GM21786 (cell line): ENCODE results near the gene IFNAR1.
"Not testable (repeated sequence)": the region's sequence is repeated elsewhere in the genome, so short reads cannot be mapped to it uniquely, and the experiment has no call there.

Source experiments
- ATAC-seq: cut with Tn5 transposase; IDR thresholded peaks from one replicate; pipeline ENCODE4 v1.9.1; 2021; ENCODE audit not compliant: unreplicated experiment

IFNAR1 gene

DNA sequence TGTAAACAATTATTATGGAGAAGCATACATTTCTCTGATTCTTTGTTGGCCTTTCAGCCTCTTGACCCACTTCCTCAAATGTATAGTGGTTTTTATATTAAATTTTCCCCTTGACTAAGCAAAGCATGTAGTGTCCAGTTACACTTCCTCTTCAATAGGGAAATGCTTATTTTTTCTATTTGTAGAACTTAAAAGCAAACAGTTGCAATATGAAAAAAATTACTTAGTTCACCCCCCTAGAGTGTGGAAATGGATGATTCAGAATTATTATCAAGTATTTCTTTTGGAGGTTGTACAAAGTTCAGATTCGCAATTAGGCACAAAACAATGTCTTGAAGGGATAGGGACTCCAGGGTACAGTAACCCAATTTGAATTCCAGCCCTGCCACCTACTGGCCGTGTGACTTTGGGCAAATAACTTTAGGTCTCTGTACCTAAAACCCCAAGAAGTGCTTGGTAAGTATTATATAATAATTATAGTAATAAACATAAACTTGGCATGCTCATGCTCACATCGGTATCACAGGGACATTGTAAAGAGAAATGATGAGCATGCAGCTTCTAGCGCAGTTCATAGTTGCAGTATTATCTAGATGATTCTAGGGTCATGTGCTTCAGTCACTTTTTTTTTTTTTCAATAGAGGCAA, 49.8 kb downstream of the IFNAR1 start:
- ATAC-seq = no peak

DNA sequence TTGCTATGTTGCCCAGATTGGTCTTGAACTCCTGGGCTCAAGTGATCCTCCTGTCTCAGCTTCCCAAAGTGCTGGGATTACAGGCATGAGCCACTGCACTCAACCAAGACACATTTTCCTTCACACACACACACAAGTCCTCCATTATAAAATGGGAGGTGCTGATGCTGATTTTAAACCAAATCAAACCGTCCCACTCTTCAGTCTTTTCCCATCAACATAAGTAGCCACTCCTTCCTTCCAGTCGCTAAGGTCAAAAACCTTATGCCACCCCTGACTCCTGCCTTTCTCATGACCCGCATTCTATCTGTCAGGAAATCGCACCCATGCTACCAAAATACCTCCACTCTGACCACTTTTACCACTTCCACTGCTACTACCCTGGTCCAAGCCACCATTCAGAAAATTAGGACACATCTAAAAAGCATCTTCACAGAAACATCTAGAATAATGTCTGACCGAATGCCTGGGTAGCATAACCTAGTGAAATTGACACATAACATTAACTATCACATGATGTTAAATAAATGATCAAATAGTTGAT, 50.4 kb downstream of the IFNAR1 start:
- ATAC-seq = no peak

DNA sequence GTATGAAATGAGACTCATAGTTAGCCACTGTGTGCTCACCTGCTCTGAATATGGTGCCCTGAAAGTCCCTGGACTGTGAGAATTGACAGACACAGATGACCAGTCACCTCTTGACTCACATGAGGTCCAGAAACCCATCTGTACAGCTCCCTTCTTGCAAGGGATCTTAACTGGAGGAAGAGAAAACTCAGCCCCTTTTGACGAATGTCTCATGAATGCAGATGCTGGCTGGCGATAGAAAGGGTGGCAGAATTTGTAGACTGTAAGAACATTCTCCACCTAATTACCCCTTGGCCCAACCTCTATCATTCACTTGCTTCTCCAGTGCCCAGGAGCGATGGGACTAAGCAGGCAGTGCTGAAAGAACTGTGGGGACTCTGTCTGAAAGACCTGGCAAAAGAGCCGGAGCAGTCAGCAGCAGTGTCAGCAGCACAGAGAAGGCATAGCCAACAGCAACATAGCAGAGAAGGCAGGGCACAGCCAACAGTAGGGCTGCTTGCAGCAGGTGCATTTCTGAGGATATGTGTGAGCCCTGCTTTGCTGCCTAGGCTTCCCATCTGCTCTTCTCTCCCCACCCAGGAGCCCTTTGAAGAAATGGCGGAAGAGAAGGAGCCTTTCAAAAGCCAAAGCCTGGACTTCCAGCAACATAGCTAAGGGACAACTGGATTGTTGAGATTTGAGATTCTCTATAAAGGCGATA, 52.6 kb downstream of the IFNAR1 start:
- no peak for ATAC-seq

GRCh38 chr21:33378081-33378480, 53.3 kb downstream of the IFNAR1 start:
- no peak for ATAC-seq

DNA sequence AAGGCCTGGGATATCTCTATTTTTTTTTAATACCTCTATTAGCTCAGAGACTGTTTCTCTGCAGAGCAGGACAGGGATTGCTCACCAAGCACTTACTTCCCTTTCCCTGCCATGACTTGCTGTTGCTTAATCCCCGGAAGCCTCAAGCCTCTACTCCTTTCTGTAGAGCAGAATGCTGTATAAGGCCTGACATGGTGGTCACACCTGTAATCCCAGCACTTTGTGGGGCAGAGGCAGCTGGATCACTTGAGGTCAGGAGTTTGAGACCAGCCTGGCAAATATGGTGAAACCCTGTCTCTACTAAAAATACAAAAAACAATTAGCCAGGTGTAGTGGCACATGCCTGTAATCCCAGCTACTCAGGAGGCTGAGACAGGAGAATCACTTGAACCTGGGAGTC, 55.2 kb downstream of the IFNAR1 start:
- ATAC-seq = not testable (repeated sequence)

DNA sequence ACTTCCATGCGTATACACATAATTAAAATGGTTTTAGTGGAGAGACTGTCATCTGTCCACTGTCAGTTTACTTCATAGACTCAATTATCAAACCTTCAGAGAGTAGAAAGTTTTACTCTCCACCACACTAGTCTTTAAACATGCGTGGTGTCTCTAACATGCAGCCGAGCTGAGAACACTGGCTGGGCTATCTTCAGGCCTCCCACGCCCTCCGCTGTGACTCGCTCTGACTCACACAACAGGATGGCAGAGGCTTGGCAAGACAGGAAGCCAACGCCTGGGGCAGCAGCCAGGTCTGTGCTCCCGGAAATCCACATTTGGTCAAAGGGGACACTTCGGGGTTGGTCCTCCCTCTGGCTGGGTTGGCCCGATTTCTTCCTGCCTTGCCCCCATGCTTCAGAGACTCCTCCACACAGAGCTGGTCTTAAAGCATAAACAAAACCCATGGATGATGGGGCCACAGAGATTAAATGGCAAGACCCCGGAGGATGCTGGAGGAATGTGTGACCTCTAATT, 55.8 kb downstream of the IFNAR1 start:
- ATAC-seq = peak; percentile 64

- ATAC-seq = not testable (repeated sequence)
Observed at GRCh38 chr21:33381381-33381780, 56.6 kb downstream of the IFNAR1 start.

DNA sequence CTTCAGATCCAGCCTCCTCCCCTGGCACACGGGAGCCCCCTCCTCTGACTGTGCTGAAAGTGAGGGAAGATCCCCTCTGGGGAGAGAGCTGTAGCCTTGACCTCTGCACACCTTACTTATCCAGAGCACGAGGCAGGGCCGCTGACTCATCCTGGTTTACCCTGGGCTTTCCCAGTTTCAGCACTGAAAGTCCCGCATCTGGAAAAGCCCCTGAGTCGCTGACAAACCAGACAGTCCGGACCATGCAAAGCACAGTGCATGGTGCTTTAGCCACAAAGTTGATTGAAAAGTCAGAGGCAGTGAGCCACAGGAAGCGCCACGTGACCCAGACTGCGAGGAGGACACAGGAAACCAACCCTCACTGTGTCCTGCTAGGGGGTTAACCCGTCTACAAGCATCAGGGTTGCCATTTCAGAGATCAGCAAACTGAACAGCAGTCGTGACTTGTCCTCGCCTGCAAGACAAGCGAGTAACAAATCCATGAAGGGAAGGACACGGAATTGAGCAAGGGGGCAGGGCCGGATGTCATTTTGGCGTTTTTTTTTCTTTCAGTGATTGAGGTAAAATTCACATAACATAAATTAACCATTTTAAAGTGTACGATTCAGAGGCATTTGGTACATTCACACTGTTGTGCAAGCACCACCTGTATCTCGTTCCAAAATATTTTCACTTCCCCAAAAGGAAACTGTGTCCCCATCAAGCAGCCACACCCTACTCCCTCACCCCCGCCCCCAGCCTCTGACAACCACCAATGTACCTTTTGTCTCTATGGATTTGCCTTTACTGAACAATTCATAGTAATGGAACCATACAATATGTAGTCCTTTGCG, 58.5 kb downstream of the IFNAR1 start:
- ATAC-seq = peak; percentile 74

- ATAC-seq = no peak
Observed at GRCh38 chr21:33384841-33385331, 60.1 kb downstream of the IFNAR1 start.

GRCh38 chr21:33386222-33386784, 61.5 kb downstream of the IFNAR1 start:
- ATAC-seq = no peak

DNA sequence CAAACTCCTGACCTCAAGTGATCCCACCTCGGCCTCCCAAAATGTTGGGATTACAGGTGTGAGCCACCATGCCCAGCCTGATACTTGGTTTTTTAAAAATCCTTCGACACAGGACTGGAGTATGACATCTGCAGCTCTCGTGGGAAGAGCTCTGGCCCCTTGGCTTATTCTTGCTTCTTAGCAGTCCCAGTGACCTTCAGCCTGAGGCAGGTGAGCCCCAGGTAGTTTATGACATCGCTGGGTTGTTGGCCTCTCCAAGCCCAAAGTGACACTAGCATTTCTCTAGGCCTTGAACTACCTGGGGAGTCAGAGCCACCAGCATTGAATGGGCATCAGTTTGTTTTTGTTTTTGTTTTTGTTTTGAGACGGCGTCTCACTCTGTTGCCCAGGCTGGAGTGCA, 62.5 kb downstream of the IFNAR1 start:
- ATAC-seq = no peak

GRCh38 chr21:33388188-33388587, 63.4 kb downstream of the IFNAR1 start:
- no peak for ATAC-seq

GRCh38 chr21:33390479-33390878, 65.7 kb downstream of the IFNAR1 start:
- ATAC-seq = no peak

GRCh38 chr21:33391656-33392055, 66.9 kb downstream of the IFNAR1 start:
- no peak for ATAC-seq

DNA sequence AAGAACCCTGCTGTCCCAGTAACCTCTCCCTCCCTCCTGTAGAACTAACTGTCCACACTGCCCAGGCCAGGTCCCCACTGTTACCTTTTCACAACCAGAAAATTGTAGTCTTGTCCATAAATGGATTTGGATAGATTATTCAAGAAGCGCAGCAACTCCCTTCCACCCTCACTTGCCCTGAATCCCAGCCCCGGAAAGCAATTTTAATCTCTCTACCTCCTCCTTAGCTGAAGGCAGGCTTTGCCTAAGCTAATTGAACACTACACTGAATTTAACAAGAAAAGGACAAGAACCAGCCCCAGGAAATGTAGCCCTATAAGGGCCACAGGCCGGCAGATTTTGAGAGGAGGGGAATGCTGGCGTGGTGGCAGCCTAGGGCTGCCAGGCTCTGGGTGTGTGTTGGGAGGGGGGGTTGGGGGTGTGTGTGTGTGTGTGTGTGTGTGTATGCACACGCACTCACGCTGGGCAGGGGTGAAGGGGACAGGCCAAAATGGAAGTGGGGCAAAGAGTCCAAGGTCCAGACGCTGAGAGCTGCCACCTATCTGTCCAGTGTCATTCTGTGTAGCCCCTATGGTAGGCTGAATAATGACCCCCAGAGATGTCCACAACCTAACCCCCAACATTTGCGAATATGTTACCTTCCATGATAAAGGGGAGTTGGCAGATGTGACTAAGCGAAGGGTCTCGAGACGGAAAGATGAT, 67.7 kb downstream of the IFNAR1 start:
- ATAC-seq = no peak

DNA sequence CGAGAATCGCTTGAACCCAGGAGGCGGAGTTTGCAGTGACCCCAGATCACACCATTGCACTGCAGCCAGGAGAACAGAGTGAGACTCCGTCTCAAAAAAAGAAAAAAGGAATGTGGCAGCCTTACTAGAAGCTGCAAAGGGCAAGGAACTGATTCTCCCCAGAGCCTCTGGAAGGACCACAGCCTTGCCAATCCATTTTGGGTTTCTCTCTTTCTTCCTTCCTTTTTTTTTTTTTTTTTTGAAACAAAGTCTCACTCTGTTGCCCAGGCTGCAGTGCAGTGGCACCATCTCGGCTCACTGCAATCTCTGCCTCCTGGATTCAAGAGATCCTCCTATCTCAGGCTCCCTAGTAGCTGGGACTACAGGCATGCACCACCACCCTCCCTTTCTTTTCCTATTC, 68.6 kb downstream of the IFNAR1 start:
- no peak for ATAC-seq

DNA sequence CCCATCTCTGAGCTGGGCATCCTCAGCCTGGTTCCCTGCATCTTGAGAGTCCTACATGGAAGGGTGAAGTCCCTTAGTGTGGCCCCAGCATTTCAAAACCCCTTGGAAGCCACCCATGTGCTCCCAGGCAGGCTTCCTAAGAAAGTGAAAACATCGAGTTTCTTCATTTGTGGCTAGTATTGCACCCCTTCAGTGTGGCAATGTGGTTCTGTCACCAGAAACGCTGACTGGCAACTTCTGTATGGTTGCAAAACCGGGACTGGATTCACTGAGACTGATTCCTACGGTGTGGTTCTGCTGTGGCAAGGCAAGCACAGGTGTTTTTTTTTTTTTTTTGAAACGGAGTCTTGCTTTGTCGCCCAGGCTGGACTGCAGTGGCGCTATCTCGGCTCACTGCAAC, 69.5 kb downstream of the IFNAR1 start:
- ATAC-seq = no peak

DNA sequence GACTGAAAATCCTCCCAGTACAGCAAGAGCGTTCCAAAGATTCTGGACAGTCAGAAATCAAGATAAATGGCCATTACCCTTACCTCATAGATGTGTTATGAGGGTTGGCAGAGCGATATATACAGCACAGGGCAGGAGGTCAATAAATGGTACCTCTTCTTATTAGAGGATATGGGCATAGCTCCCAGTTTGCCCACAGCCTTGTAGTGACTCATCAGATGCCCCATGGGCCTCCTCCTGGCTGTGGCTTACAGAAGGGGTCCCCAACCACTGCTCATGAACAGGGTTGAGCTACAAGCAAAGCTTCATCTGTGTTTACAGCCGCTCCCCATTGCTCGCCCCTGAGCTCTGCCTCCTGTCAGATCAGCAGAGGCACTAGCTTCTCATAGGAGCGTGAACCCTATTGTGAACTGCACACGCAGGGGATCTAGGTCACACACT, 71.1 kb downstream of the IFNAR1 start:
- no peak for ATAC-seq

GRCh38 chr21:33396436-33396835, 71.7 kb downstream of the IFNAR1 start:
- no peak for ATAC-seq

DNA sequence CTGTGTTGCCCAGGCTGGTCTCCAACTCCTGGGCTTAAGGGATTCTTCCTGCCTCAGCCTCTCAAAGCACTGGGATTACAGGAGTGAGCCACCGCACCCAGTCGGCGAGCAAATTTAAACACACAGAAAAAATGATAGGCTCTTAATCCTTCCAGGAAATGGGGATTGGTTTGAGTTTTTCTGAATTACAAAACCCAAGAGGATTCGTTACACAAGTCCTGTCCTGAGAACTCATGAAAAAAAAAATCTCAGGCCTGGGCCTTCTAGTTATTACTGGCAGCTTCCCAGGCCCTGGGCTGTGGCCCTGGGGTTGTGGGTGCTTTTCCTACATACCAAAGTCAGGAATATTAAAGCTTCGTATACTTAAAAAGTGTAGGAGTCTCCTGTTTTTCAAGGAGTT, 72.2 kb downstream of the IFNAR1 start:
- ATAC-seq = no peak
